ENCODE data around the gene FDXR. TPM values are rescaled to one million over a fixed set of nuclear protein-coding genes. Genes with fewer than 3 reads are reported as not detected.

FDXR gene
- total and polyA plus RNA-seq, 2 donors = 8.2 to 14.1 TPM

DNA sequence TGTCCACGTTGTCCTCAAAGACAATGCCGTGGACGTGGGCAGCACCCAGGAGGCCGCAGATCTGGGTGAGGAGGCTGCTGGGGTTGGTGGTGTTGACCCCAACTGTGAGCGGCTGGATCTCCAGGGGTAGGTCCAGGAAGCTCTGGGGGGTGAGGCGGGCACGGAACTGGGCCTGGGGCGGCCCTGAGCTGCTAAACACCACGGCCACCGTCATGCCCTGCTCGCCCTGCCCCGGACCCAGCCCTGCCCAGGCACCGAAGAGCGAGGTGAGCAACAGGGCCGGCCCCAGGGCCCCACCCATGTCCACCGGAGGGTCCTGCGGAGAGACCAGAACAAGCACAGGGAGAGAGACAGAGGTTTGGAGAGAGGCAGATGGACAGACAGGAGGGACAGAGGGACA is 18.0 kb downstream of the FDXR start:
- Histone ChIP-seq H3K27me3 (ENCODE audit: control insufficient read depth in 2 of 2, insufficient read depth in 1 of 2, low read length in 1 of 2) (peaks cover 49 to 95% of the 10 kb centered on the region in 2 donors), H3K27ac (ENCODE audit: low read depth in 1 of 2, low read length in 1 of 2) (no peak overlapping the region), H3K36me3 (ENCODE audit: control insufficient read depth in 2 of 2, insufficient read depth in 2 of 2, low read length in 1 of 2) (no peaks in the 10 kb centered on the region), H3K4me3 (ENCODE audit: low read length in 2 of 2) (no peak overlapping the region), H3K4me1 (ENCODE audit: control insufficient read depth in 2 of 2, insufficient read depth in 2 of 2, low read length in 2 of 2) (peaks cover 8 to 10% of the 10 kb centered on the region in 2 donors), H3K9me3 (ENCODE audit: control insufficient read depth in 2 of 2, insufficient read depth in 1 of 2, low read length in 1 of 2) (peaks cover 1 to 9% of the 10 kb centered on the region in 2 donors)
- WGBS = 94% methylated on average over 17 of the region's 17 CpGs
- no peak for DNase-seq (ENCODE audit: low read depth in 6 of 9, low spot score in 9 of 9)

DNA sequence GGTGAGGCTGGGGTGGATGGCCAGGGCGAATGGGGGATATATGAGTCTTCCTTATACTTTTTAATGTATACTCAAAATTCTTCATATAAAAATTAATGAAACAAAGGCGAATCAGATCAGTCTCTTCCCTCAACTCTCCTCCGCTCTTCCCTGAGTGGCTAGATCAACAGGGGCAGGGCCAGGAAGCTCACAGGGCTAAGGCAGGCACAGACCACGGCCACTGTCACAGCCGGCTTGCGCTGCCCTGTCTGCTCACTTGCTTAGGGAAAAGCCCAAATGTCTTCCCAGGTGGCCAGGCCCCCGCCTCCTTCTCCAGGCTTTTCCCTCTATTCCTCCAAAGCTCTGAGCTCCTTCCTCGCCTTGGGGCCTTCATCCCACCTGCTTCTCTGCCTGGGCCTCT is 19.1 kb downstream of the FDXR start:
- WGBS = 91% methylated on average over 8 of the region's 8 CpGs
- no peaks in the 10 kb centered on the region for H3K36me3 ChIP-seq (ENCODE audit: control insufficient read depth in 2 of 2, insufficient read depth in 2 of 2, low read length in 1 of 2)
- H3K27me3 ChIP-seq (ENCODE audit: control insufficient read depth in 2 of 2, insufficient read depth in 1 of 2, low read length in 1 of 2) = peaks cover 39 to 88% of the 10 kb centered on the region in 2 donors
- H3K27ac ChIP-seq (ENCODE audit: low read depth in 1 of 2, low read length in 1 of 2) = no peak overlapping the region
- H3K9me3 ChIP-seq (ENCODE audit: control insufficient read depth in 2 of 2, insufficient read depth in 1 of 2, low read length in 1 of 2) = peaks cover 1 to 9% of the 10 kb centered on the region in 2 donors
- DNase-seq (ENCODE audit: low read depth in 6 of 9, low spot score in 9 of 9) = no peak
- H3K4me1 ChIP-seq (ENCODE audit: control insufficient read depth in 2 of 2, insufficient read depth in 2 of 2, low read length in 2 of 2) = peaks cover 6 to 8% of the 10 kb centered on the region in 2 donors
- no peak overlapping the region for H3K4me3 ChIP-seq (ENCODE audit: low read length in 2 of 2)

DNA sequence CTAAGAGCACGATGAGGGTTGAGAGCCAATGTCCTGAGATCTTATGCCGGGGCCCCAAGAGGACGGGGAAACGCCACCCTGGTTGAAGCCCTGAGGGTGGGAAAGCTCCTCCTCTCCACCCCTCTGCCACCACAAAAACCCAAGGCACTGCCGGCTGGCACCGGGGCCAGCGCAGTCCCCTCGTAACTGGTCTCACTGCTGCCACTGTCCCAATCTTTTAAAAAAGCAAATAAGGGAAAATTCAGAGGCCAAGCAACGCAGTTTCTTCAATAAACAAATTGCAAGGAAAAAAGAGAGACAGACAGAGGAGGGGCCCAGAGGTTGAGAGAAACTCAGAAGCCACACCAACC is 19.8 kb downstream of the FDXR start:
- no peak for DNase-seq (ENCODE audit: low read depth in 6 of 9, low spot score in 9 of 9)
- Histone ChIP-seq H3K4me3 (ENCODE audit: low read length in 2 of 2) (peak overlapping the region; percentile 51), H3K9me3 (ENCODE audit: control insufficient read depth in 2 of 2, insufficient read depth in 1 of 2, low read length in 1 of 2) (peaks cover 1 to 9% of the 10 kb centered on the region in 2 donors), H3K36me3 (ENCODE audit: control insufficient read depth in 2 of 2, insufficient read depth in 2 of 2, low read length in 1 of 2) (no peaks in the 10 kb centered on the region), H3K27me3 (ENCODE audit: control insufficient read depth in 2 of 2, insufficient read depth in 1 of 2, low read length in 1 of 2) (peaks cover 33 to 82% of the 10 kb centered on the region in 2 donors), H3K4me1 (ENCODE audit: control insufficient read depth in 2 of 2, insufficient read depth in 2 of 2, low read length in 2 of 2) (peaks cover 6 to 8% of the 10 kb centered on the region in 2 donors), H3K27ac (ENCODE audit: low read depth in 1 of 2, low read length in 1 of 2) (no peak overlapping the region)
- whole genome bisulfite sequencing = 6% methylated on average over 9 of the region's 9 CpGs

GRCh38 chr17:74852237-74853047 is 20.4 kb downstream of the FDXR start:
- DNase-seq (ENCODE audit: low read depth in 6 of 9, low spot score in 9 of 9) = peak; percentile 46 to 93 (median 75)

GRCh38 chr17:74851612-74852236 is 21.1 kb downstream of the FDXR start:
- peaks cover 1 to 9% of the 10 kb centered on the region in 2 donors for H3K9me3 ChIP-seq (ENCODE audit: control insufficient read depth in 2 of 2, insufficient read depth in 1 of 2, low read length in 1 of 2)
- peaks cover 23 to 69% of the 10 kb centered on the region in 2 donors for H3K27me3 ChIP-seq (ENCODE audit: control insufficient read depth in 2 of 2, insufficient read depth in 1 of 2, low read length in 1 of 2)
- no peaks in the 10 kb centered on the region for H3K36me3 ChIP-seq (ENCODE audit: control insufficient read depth in 2 of 2, insufficient read depth in 2 of 2, low read length in 1 of 2)
- no peak for DNase-seq (ENCODE audit: low read depth in 6 of 9, low spot score in 9 of 9)
- WGBS = 71% methylated on average over 29 of the region's 29 CpGs
- no peak overlapping the region for H3K4me3 ChIP-seq (ENCODE audit: low read length in 2 of 2)
- peaks cover 6 to 8% of the 10 kb centered on the region in 2 donors for H3K4me1 ChIP-seq (ENCODE audit: control insufficient read depth in 2 of 2, insufficient read depth in 2 of 2, low read length in 2 of 2)
- no peak overlapping the region for H3K27ac ChIP-seq (ENCODE audit: low read depth in 1 of 2, low read length in 1 of 2)

More at GRCh38 chr17:74852237-74853047, 20.4 kb downstream of the FDXR start:
- H3K9me3 ChIP-seq (ENCODE audit: control insufficient read depth in 2 of 2, insufficient read depth in 1 of 2, low read length in 1 of 2) = peaks cover 1 to 9% of the 10 kb centered on the region in 2 donors
- peaks cover 28 to 76% of the 10 kb centered on the region in 2 donors for H3K27me3 ChIP-seq (ENCODE audit: control insufficient read depth in 2 of 2, insufficient read depth in 1 of 2, low read length in 1 of 2)
- no peaks in the 10 kb centered on the region for H3K36me3 ChIP-seq (ENCODE audit: control insufficient read depth in 2 of 2, insufficient read depth in 2 of 2, low read length in 1 of 2)
- peaks cover 6 to 8% of the 10 kb centered on the region in 2 donors for H3K4me1 ChIP-seq (ENCODE audit: control insufficient read depth in 2 of 2, insufficient read depth in 2 of 2, low read length in 2 of 2)
- no peak overlapping the region for H3K27ac ChIP-seq (ENCODE audit: low read depth in 1 of 2, low read length in 1 of 2)
- H3K4me3 ChIP-seq (ENCODE audit: low read length in 2 of 2) = peak overlapping the region; percentile 51
- WGBS = 13% methylated on average over 76 of the region's 76 CpGs

GRCh38 chr17:74850914-74851313 is 21.9 kb downstream of the FDXR start:
- Histone ChIP-seq H3K27ac (ENCODE audit: low read depth in 1 of 2, low read length in 1 of 2) (no peak overlapping the region), H3K27me3 (ENCODE audit: control insufficient read depth in 2 of 2, insufficient read depth in 1 of 2, low read length in 1 of 2) (peaks cover 22 to 64% of the 10 kb centered on the region in 2 donors)

GRCh38 chr17:74850310-74850709 is 22.5 kb downstream of the FDXR start:
- Histone ChIP-seq H3K9me3 (ENCODE audit: control insufficient read depth in 2 of 2, insufficient read depth in 1 of 2, low read length in 1 of 2) (peaks cover 1 to 9% of the 10 kb centered on the region in 2 donors), H3K4me3 (ENCODE audit: low read length in 2 of 2) (no peak overlapping the region), H3K4me1 (ENCODE audit: control insufficient read depth in 2 of 2, insufficient read depth in 2 of 2, low read length in 2 of 2) (peaks cover 6 to 8% of the 10 kb centered on the region in 2 donors), H3K36me3 (ENCODE audit: control insufficient read depth in 2 of 2, insufficient read depth in 2 of 2, low read length in 1 of 2) (no peaks in the 10 kb centered on the region), H3K27ac (ENCODE audit: low read depth in 1 of 2, low read length in 1 of 2) (no peak overlapping the region), H3K27me3 (ENCODE audit: control insufficient read depth in 2 of 2, insufficient read depth in 1 of 2, low read length in 1 of 2) (peaks cover 20 to 59% of the 10 kb centered on the region in 2 donors)
- no peak for DNase-seq (ENCODE audit: low read depth in 6 of 9, low spot score in 9 of 9)
- WGBS = 91% methylated on average over 17 of the region's 17 CpGs

More at GRCh38 chr17:74850914-74851313, 21.9 kb downstream of the FDXR start:
- Histone ChIP-seq H3K9me3 (ENCODE audit: control insufficient read depth in 2 of 2, insufficient read depth in 1 of 2, low read length in 1 of 2) (peaks cover 1 to 9% of the 10 kb centered on the region in 2 donors), H3K36me3 (ENCODE audit: control insufficient read depth in 2 of 2, insufficient read depth in 2 of 2, low read length in 1 of 2) (no peaks in the 10 kb centered on the region), H3K4me3 (ENCODE audit: low read length in 2 of 2) (no peak overlapping the region), H3K4me1 (ENCODE audit: control insufficient read depth in 2 of 2, insufficient read depth in 2 of 2, low read length in 2 of 2) (peaks cover 6 to 8% of the 10 kb centered on the region in 2 donors)
- DNase-seq (ENCODE audit: low read depth in 6 of 9, low spot score in 9 of 9) = no peak
- WGBS = 81% methylated on average over 3 of the region's 3 CpGs

DNA sequence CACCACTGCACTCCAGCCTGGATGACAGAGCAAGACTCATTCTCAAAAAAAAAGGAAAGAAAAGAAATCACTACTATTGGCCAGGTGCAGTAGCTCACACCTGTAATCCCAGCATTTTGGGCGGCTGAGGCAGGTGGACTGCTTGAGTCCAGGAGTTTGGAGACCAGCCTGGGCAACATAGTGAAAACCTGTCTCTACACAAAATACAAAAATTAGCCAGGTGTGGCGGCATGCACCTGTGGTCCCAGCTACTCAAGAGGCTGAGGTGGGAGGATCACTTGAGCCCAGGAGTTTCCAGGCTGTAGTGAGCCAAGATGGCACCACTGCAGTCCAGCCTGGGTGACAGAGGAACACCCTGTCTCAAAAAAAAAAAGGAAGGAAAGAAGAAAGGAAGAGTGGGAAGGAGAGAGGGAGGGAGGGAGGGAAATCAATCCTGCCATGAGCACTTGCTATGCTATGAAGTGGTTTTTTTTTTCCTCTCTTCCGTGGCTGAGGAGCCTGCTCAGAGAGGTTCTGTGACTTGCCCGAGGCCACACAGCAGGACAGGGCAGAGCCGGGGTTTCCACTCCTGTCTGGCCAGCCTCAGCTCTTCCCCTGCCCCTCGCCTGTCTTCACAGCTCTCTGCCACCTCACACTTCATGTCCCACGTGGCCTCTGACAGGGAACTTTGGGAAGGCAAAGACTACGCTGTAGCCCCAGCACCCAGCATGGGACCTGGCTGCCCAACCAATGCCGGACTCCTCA is 24.0 kb downstream of the FDXR start:
- 82% methylated on average over 9 of the region's 9 CpGs for WGBS
- Histone ChIP-seq H3K27ac (ENCODE audit: low read depth in 1 of 2, low read length in 1 of 2) (no peak overlapping the region), H3K36me3 (ENCODE audit: control insufficient read depth in 2 of 2, insufficient read depth in 2 of 2, low read length in 1 of 2) (no peaks in the 10 kb centered on the region), H3K27me3 (ENCODE audit: control insufficient read depth in 2 of 2, insufficient read depth in 1 of 2, low read length in 1 of 2) (peaks cover 8 to 53% of the 10 kb centered on the region in 2 donors), H3K4me3 (ENCODE audit: low read length in 2 of 2) (no peak overlapping the region), H3K9me3 (ENCODE audit: control insufficient read depth in 2 of 2, insufficient read depth in 1 of 2, low read length in 1 of 2) (peaks cover 1 to 9% of the 10 kb centered on the region in 2 donors), H3K4me1 (ENCODE audit: control insufficient read depth in 2 of 2, insufficient read depth in 2 of 2, low read length in 2 of 2) (peaks cover 6 to 8% of the 10 kb centered on the region in 2 donors)
- no peak for DNase-seq (ENCODE audit: low read depth in 6 of 9, low spot score in 9 of 9)
